CD4-positive, alpha-beta T cell (primary cell): ENCODE data around the gene IRF7. TPM values are rescaled to one million over a fixed set of nuclear protein-coding genes. Genes with fewer than 3 reads are reported as not detected.

ENCODE experiments used
- ATAC-seq: fragments of 200-7000 bp; cut with Tn5 transposase; one replicate; pipeline ENCODE4 v1.10.0; 2022; ENCODE audit warnings: mild to moderate bottlenecking; ENCODE audit not compliant: poor library complexity
- CTCF ChIA-PET: fragments of 350-600 bp; sonication (Branson Sonifier 250); formaldehyde crosslinking; loops from one replicate; lab custom pipeline; 2021; ENCODE audit warnings: antibody characterized with exemption, inconsistent platforms; lab: Charles Lee
- POLR2A ChIA-PET: fragments of 350-600 bp; sonication (Branson Sonifier 250); formaldehyde crosslinking; loops from one replicate; lab custom pipeline; 2021; ENCODE audit warnings: antibody characterized with exemption, inconsistent platforms; lab: Charles Lee
- DNase-seq, 14 experiments: peaks; one replicate each; pipeline ENCODE4 v3.0.0-alpha.2; 2013 to 2020; ENCODE audit warnings: mixed read lengths in 2 of 14
- H3K27ac ChIP-seq, 2 donors: one replicate each; pipeline versions ENCODE4 v1.5.1 to v1.7.0; 2013; ENCODE audit warnings: low read length in 2 of 2, low read depth in 1 of 2, mild to moderate bottlenecking in 1 of 2
- H3K27me3 ChIP-seq, 2 experiments: 1 replicate in 1 of 2; 2 replicates in 1 of 2; pipeline versions ENCODE4 v1.6.1 to v1.7.0; 2013; ENCODE audit warnings: low read length in 2 of 2, control low read depth in 1 of 2, mild to moderate bottlenecking in 1 of 2, moderate library complexity in 1 of 2; ENCODE audit not compliant: insufficient read depth in 2 of 2, control insufficient read depth in 1 of 2
- H3K36me3 ChIP-seq: one replicate; pipeline ENCODE4 v1.6.1; 2013; ENCODE audit warnings: low read length, control low read depth; ENCODE audit not compliant: insufficient read depth
- H3K4me1 ChIP-seq: one replicate; pipeline ENCODE4 v1.6.1; 2013; ENCODE audit warnings: low read length, control low read depth; ENCODE audit not compliant: insufficient read depth
- H3K4me3 ChIP-seq: one replicate; pipeline ENCODE4 v1.5.1; 2013; ENCODE audit warnings: mild to moderate bottlenecking, low read length, moderate library complexity
- H3K9me3 ChIP-seq, 2 experiments: 1 replicate in 1 of 2; 2 replicates in 1 of 2; pipeline versions ENCODE4 v1.6.1 to v1.7.0; 2013; ENCODE audit warnings: low read length in 2 of 2, mild to moderate bottlenecking in 2 of 2, control low read depth in 1 of 2, moderate library complexity in 1 of 2; ENCODE audit not compliant: control insufficient read depth in 1 of 2, insufficient read depth in 1 of 2
- H3K27ac Mint-ChIP-seq: one replicate; pipeline ENCODE4 v1.8.0; 2020; ENCODE audit warnings: mixed read lengths
- H3K27me3 Mint-ChIP-seq: one replicate; pipeline ENCODE4 v1.8.0; 2021; ENCODE audit warnings: mixed read lengths
- H3K36me3 Mint-ChIP-seq: one replicate; pipeline ENCODE4 v1.8.0; 2021; ENCODE audit warnings: low read depth, mixed read lengths
- H3K4me1 Mint-ChIP-seq: one replicate; pipeline ENCODE4 v1.8.0; 2021; ENCODE audit warnings: low read depth, mixed read lengths
- H3K4me3 Mint-ChIP-seq: one replicate; pipeline ENCODE4 v1.8.0; 2020; ENCODE audit warnings: mild to moderate bottlenecking, mixed read lengths
- H3K9me3 Mint-ChIP-seq: one replicate; pipeline ENCODE4 v1.8.0; 2020; ENCODE audit warnings: mixed read lengths
- CTCF ChIP-seq: fragments of 200-600 bp; IDR thresholded peaks from one replicate; pipeline ENCODE4 v1.8.0; 2022; ENCODE audit warnings: antibody characterized with exemption, mild to moderate bottlenecking
- intact Hi-C, 2 experiments: fragments of 100-400 bp; cut with DNase I in 1 of 2; cut with micrococcal nuclease in 1 of 2; formaldehyde crosslinking; loops; one replicate each; pipeline versions ENCODE4 v1.15.1 to v1.9.0; 2023 to 2025; cut with DNase I, micrococcal nuclease
- total RNA-seq, 174 experiments: library from RNA in 2 of 174; stranded (reverse) in 2 of 174; gene quantifications; one replicate each; pipeline ENCODE4 v1.2.3 and lab custom pipeline; 2021 to 2026

Gene IRF7
- total RNA-seq, 2 experiments from 2014 or later, result 36.5 to 37.7 TPM

- TF ChIP-seq CTCF, result no peak
- no peaks in the 10 kb centered on the region for H3K27me3 ChIP-seq
- Mint-ChIP-seq H3K9me3 (no peaks in the 10 kb centered on the region), H3K4me3 (no peak overlapping the region), H3K27me3 (no peaks in the 10 kb centered on the region), H3K4me1 (no peaks in the 10 kb centered on the region), H3K36me3 (peaks cover 25% of the 10 kb centered on the region), H3K27ac (no peak overlapping the region)
- no peaks in the 10 kb centered on the region for H3K4me1 ChIP-seq
- intact Hi-C loops, result loop anchor here in 1 of 2 experiments (1.0 kb wide), 1 partner anchor 104 kb away; no protein-coding TSS in a partner anchor
- no peak overlapping the region for H3K4me3 ChIP-seq
- no peak for ATAC-seq
- H3K36me3 ChIP-seq, result peaks cover 42% of the 10 kb centered on the region
- DNase-seq, result no peak
- POLR2A ChIA-PET, result no interaction called here
- H3K9me3 ChIP-seq, result no peaks in the 10 kb centered on the region
- CTCF ChIA-PET, result interaction anchor here (1.7 kb wide), 1 partner anchor 106 kb away, joined by 6 read pairs; no protein-coding TSS in a partner anchor
- H3K27ac ChIP-seq, result no peak overlapping the region
Observed at GRCh38 chr11:660681-661444, 45.1 kb upstream of the IRF7 start.

- ChIA-PET POLR2A (no interaction called here), CTCF (no interaction called here)
- Mint-ChIP-seq H3K36me3 (peaks cover 19% of the 10 kb centered on the region), H3K4me3 (no peak overlapping the region), H3K9me3 (no peaks in the 10 kb centered on the region), H3K4me1 (no peaks in the 10 kb centered on the region), H3K27me3 (no peaks in the 10 kb centered on the region), H3K27ac (no peak overlapping the region)
- no peaks in the 10 kb centered on the region for H3K4me1 ChIP-seq
- H3K4me3 ChIP-seq, result no peak overlapping the region
- ATAC-seq, result no peak
- no peak overlapping the region for H3K27ac ChIP-seq
- no peaks in the 10 kb centered on the region for H3K27me3 ChIP-seq
- intact Hi-C loops, result no loop called here
- DNase-seq, result no peak
- no peaks in the 10 kb centered on the region for H3K9me3 ChIP-seq
- no peak for TF ChIP-seq CTCF
- H3K36me3 ChIP-seq, result peaks cover 42% of the 10 kb centered on the region
Observed at GRCh38 chr11:660281-660680, 44.5 kb upstream of the IRF7 start.

DNA sequence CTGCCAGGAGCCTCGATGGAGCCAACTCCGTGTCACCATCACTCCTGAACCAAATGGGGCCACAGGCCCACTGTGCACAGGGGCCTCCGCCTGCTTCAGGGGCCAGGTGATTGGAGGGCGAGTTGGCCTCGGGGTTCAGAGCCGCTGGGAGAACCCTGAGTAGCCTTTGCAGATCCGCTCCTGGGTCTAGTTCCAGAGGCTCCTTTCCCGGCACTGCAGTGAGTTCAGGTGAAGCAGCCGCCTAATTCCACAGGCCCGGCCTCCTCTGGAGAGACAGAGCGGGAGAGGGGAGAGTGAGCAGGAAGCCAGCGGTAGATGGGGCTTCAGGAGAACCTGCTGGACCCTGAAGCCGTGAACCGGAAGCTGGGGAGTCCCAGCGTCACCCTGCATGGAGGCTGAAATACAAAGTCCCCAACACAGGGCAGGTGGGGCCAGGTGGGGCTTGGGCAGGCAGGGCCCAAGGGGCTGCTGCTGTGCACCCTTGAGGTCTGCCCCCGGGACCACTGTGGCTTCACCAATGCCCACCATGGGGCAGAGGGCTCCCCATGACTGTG lies 43.9 kb upstream of the IRF7 start:
- Histone ChIP-seq H3K36me3 (peaks cover 42% of the 10 kb centered on the region), H3K27ac (no peak overlapping the region), H3K27me3 (no peaks in the 10 kb centered on the region), H3K9me3 (no peaks in the 10 kb centered on the region), H3K4me1 (no peaks in the 10 kb centered on the region), H3K4me3 (no peak overlapping the region)
- no peaks in the 10 kb centered on the region for H3K4me1 Mint-ChIP-seq
- no peak overlapping the region for H3K4me3 Mint-ChIP-seq
- no peaks in the 10 kb centered on the region for H3K27me3 Mint-ChIP-seq
- CTCF ChIA-PET, result no interaction called here
- POLR2A ChIA-PET, result no interaction called here
- no peak overlapping the region for H3K27ac Mint-ChIP-seq
- H3K36me3 Mint-ChIP-seq, result peaks cover 17% of the 10 kb centered on the region
- DNase-seq (no peak), ATAC-seq (no peak)
- no peak for TF ChIP-seq CTCF
- H3K9me3 Mint-ChIP-seq, result no peaks in the 10 kb centered on the region
- intact Hi-C loops, result no loop called here
